Measurements from ENCODE around the gene CNOT6.
"Not testable (repeated sequence)": the region's sequence is repeated elsewhere in the genome, so short reads cannot be mapped to it uniquely, and the experiment has no call there.

- not testable (repeated sequence) for TF ChIP-seq CTCF, POLR2AphosphoS5, POLR2A, EP300 (IDR thresholded peaks at IDR 0.05)
These were observed 2.6 kb downstream of the CNOT6 start for GRCh38 chr5:180496806-180497205.
